Upper lobe of right lung (tissue), 1 donor: ENCODE measurements around the gene CDK18. TPM values are rescaled to one million over a fixed set of nuclear protein-coding genes. Genes with fewer than 3 reads are reported as not detected.
A peak's percentile ranks its signal among the peaks of the same experiment; 100 is the strongest.

Experiments used
- ATAC-seq: fragments of 200-7000 bp; cut with Tn5 transposase; one replicate; pipeline ENCODE4 v1.9.1; 2020; ENCODE audit warnings: mild to moderate bottlenecking, moderate library complexity
- DNase-seq: peaks from one replicate; pipeline ENCODE4 v3.0.0-alpha.2; 2020
- H3K27ac ChIP-seq: fragments of 200-600 bp; one replicate; pipeline ENCODE4 v1.8.0; 2022
- H3K27me3 ChIP-seq: fragments of 200-600 bp; one replicate; pipeline ENCODE4 v1.8.0; 2022; ENCODE audit warnings: mild to moderate bottlenecking
- H3K36me3 ChIP-seq: fragments of 200-600 bp; one replicate; pipeline ENCODE4 v1.8.0; 2022
- H3K4me1 ChIP-seq: fragments of 200-600 bp; one replicate; pipeline ENCODE4 v1.8.0; 2022
- H3K4me3 ChIP-seq: fragments of 200-600 bp; one replicate; pipeline ENCODE4 v1.8.0; 2022; ENCODE audit warnings: mild to moderate bottlenecking
- H3K9me3 ChIP-seq: fragments of 200-600 bp; one replicate; pipeline ENCODE4 v1.8.0; 2022
- intact Hi-C: fragments of 100-400 bp; cut with DNase I; formaldehyde crosslinking; loops from one replicate; pipeline ENCODE4 v1.11.0; 2022
- total RNA-seq: library from RNA; stranded (reverse); fragmentation: NEBNext Ultra II Directional; extraction: Animal tissue kit (Norgen Biotek cat#: 25700); gene quantifications from one replicate; pipeline ENCODE4 v1.2.1, GENCODE V29; 2021
- TF ChIP-seq, protein P1 (sequence below): fragments of 200-600 bp; IDR thresholded peaks from one replicate; pipeline ENCODE4 v1.8.0; 2022; ENCODE audit warnings: antibody characterized with exemption
- donor health status: DM: no; HTN: yes; CAD: no; lungs with severe emphysema.

The CDK18 gene
- total RNA-seq, 1 donor from 2014 or later, result 31.6 TPM

DNA sequence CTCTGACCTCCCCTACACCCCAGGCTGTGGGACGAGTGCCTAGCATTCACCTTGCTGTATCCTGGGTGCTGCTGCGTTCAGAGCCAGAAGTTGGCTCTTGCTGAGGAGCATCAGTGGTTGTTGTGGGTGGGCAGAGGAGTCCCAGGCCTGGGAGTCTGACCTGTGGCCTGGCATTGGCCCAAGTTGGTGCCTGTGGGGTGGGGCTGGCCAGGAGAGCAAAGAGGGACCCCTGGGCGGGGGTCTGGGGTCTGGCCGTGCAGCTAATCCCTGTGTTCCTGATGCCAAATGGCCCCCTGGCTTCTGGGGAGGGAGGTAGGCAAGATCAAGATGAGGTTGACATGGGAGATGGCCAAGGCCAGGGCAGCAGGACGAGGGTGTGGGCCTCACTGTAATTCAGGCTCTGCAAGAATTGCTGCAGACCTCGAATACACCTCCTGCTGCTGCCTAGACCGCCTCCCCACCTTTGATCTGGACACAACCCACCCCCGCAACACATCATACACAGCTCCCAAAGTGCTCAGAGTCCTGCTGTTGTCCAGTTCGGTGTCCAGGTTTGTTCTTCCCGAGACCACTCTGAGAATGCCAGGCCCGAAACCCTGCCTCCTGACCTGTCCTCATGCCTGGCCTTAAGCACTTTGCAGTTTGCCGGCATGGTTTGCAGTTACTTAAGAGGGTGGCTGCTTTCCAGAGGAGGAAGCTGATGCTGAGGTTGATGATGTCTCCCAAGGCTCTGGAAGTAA is 28.7 kb downstream of the CDK18 start:
- no peaks in the 10 kb centered on the region for H3K9me3 ChIP-seq
- H3K36me3 ChIP-seq, result peaks cover 16% of the 10 kb centered on the region
- TF ChIP-seq, protein P1, sequence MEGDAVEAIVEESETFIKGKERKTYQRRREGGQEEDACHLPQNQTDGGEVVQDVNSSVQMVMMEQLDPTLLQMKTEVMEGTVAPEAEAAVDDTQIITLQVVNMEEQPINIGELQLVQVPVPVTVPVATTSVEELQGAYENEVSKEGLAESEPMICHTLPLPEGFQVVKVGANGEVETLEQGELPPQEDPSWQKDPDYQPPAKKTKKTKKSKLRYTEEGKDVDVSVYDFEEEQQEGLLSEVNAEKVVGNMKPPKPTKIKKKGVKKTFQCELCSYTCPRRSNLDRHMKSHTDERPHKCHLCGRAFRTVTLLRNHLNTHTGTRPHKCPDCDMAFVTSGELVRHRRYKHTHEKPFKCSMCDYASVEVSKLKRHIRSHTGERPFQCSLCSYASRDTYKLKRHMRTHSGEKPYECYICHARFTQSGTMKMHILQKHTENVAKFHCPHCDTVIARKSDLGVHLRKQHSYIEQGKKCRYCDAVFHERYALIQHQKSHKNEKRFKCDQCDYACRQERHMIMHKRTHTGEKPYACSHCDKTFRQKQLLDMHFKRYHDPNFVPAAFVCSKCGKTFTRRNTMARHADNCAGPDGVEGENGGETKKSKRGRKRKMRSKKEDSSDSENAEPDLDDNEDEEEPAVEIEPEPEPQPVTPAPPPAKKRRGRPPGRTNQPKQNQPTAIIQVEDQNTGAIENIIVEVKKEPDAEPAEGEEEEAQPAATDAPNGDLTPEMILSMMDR, result no peak
- no peak for ATAC-seq
- H3K27me3 ChIP-seq, result no peaks in the 10 kb centered on the region
- intact Hi-C loops, result loop anchor here (5.0 kb wide), 1 partner anchor 129 kb away; no protein-coding TSS in a partner anchor
- no peak overlapping the region for H3K27ac ChIP-seq
- H3K4me3 ChIP-seq, result no peak overlapping the region
- no peak for DNase-seq
- peaks cover 1% of the 10 kb centered on the region for H3K4me1 ChIP-seq

DNA sequence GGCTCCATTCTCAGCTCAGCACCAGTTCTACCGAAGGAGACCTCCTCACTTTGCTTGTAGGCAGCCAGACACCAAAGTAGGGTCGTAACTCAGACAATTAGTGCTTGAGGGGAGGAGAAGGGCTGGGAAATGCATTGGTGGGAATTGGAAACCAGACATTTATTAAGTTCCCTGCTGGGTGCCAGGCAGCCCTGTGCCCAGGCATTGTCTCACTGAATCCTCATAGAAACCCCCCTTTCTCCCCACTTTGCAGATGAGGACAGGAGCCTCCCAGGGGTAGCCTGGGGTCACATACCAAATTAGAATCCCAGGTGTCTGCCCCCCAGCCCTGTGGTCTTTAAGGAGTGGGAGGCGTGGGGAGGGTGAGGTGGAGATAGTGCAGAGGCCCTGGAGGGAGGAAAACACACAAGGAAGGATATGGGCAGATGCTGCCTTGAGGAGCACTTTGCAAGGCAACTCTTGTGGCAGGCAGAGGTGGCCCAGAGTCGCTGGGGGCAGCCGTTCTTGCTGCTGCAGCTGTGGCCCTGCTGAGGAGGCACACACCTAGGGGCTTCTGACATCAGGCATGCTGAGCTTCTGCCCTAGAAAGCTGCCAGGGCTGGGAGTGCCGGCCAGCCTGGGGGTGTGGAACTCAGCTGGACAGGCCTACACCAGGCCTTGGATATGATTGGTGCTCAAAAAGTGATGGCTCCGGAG is 29.4 kb downstream of the CDK18 start:
- Histone ChIP-seq H3K4me1 (peaks cover 7% of the 10 kb centered on the region), H3K9me3 (no peaks in the 10 kb centered on the region), H3K27ac (no peak overlapping the region), H3K27me3 (no peaks in the 10 kb centered on the region), H3K4me3 (no peak overlapping the region), H3K36me3 (peaks cover 16% of the 10 kb centered on the region)
- peak; percentile 56 for DNase-seq
- intact Hi-C loops, result loop anchor here (5.0 kb wide), 1 partner anchor 128 kb away; no protein-coding TSS in a partner anchor
- no peak for ATAC-seq
- TF ChIP-seq, protein P1, result no peak

DNA sequence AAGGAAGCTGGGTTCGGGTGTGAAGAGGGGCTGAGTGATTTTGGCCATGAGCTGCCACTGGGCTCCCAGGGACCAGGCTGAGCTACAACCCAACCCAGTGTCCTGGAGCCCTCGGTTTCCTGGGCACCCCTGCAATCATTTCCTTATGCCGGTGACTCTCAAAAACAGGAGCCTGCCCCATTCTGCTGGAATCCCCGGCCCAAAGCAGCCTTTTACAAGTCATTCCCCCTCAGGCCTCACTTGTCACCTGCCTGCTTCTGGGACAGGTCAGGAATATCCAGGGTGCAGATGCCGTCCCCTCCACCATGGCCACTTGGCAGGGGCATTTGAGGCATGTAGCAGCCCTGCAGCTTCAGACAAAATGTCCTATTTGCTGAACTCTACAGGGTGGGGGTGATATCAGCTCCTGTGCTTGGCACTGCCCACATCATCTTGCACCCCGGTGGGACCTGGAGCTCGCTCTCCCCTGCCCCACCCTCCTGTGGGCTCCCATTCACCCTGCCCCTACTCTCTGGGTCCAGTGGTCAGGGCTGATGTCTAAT is 30.0 kb downstream of the CDK18 start:
- H3K27me3 ChIP-seq, result no peaks in the 10 kb centered on the region
- H3K27ac ChIP-seq, result no peak overlapping the region
- peaks cover 16% of the 10 kb centered on the region for H3K36me3 ChIP-seq
- ATAC-seq (no peak), DNase-seq (peak; percentile 33)
- no peak overlapping the region for H3K4me3 ChIP-seq
- intact Hi-C loops, result loop anchor here (5.0 kb wide), 1 partner anchor 128 kb away; no protein-coding TSS in a partner anchor
- no peaks in the 10 kb centered on the region for H3K9me3 ChIP-seq
- TF ChIP-seq, protein P1, result no peak
- peaks cover 7% of the 10 kb centered on the region for H3K4me1 ChIP-seq

DNA sequence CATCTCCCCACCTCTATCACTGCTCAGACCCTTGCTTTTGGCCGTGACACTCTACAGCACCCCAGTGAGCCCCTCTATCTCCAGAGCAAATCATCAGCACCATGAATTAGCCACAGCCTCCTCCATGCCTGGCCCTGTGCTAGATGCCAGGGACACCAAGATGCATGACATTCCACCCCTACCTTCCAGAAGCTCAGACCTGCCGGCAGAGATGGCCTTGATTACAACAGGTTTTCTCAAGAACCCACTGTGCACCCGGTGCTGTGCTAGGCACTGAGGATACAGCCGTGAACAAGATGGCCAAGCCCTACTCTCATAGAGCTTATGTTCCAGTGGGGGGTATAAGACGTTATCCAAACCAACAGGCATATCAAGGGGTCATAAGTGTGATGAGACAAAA is 30.6 kb downstream of the CDK18 start:
- Histone ChIP-seq H3K27ac (no peak overlapping the region), H3K4me3 (no peak overlapping the region), H3K4me1 (peaks cover 7% of the 10 kb centered on the region), H3K9me3 (no peaks in the 10 kb centered on the region), H3K36me3 (peaks cover 10% of the 10 kb centered on the region), H3K27me3 (no peaks in the 10 kb centered on the region)
- intact Hi-C loops, result no loop called here
- peak; percentile 23 for DNase-seq
- no peak for ATAC-seq
- TF ChIP-seq, protein P1, result no peak

DNA sequence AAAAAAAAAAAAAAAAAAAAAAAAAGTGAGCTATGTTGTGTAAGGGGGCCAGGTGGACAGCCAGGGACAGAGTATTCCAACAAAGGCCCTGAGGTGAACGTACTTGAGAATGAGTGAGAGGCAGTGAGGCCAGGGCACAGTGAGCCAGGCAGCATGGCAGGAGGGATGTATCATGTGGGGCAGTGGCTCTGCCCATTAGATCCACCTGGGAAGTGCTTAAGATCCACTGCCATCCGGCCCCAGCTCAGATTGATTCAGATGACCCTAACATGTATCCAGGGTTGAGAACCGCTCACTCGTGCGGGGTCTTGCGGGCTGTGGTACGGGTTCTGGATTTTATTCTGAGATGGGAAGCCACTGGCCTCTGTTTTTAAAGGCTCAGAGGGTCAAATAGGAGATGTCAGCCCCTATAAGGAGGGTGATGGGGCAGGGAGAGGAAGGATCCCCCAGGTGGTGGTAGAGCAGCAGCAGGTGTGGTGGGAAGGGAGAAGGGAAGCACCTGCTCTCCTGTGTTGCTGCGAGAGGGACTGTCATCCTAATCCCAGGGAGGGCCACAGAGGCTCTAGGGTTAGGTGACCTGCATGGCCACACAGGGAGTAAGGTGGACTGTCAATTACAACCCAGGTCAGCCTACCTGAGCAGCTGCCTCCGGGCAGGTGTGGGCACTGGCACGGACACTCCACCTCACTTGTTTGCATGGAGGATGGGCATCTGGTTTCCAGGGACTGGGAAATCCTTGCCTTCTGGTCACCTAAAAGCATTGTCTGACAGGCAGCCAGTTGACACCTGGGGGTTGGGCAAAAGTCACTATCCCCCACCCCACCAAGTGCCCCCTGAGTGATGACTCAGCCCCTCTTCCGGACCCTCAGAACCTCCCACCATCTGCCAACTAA is 31.6 kb downstream of the CDK18 start:
- intact Hi-C loops, result no loop called here
- TF ChIP-seq, protein P1, result no peak
- Histone ChIP-seq H3K27me3 (no peaks in the 10 kb centered on the region), H3K4me1 (peaks cover 7% of the 10 kb centered on the region), H3K27ac (no peak overlapping the region), H3K36me3 (peaks cover 7% of the 10 kb centered on the region), H3K4me3 (no peak overlapping the region), H3K9me3 (no peaks in the 10 kb centered on the region)
- no peak for ATAC-seq
- peak; percentile 35 for DNase-seq
